ENCODE measurements around the gene ZNF487. TPM values are rescaled to one million over a fixed set of nuclear protein-coding genes. Genes with fewer than 3 reads are reported as not detected.

ZNF487 gene
- total RNA-seq, 1 experiment from 2014 or later = 7.6 TPM

GRCh38 chr10:43479275-43479674, 42.4 kb downstream of the ZNF487 start:
- ChIA-PET CTCF (no interaction called here), POLR2A (no interaction called here)
- in situ Hi-C loops (cut with HindIII; ENCODE audit: low pct_unique_long_range_greater_than_20kb, low sequenced_read_pairs) = no loop called here
- Histone ChIP-seq H3K9me3 (ENCODE audit: control insufficient read depth, insufficient read depth, low read depth, low read length) (peaks cover 25% of the 10 kb centered on the region), H3K4me1 (ENCODE audit: control insufficient read depth, insufficient read depth, low read length) (no peaks in the 10 kb centered on the region), H3K36me3 (ENCODE audit: control insufficient read depth, insufficient read depth, low read length) (no peaks in the 10 kb centered on the region), H3K4me3 (ENCODE audit: low read depth in 2 of 2, low read length in 2 of 2) (no peak overlapping the region), H3K27ac (ENCODE audit: low read length) (no peak overlapping the region), H3K27me3 (ENCODE audit: control insufficient read depth, insufficient read depth, low read length) (no peaks in the 10 kb centered on the region)
- ATAC-seq (no peak), DNase-seq (ENCODE audit: low read depth, low spot score) (no peak)
- BruUV-seq (replicated peaks) = no TSS peak
- intact Hi-C loops (cut with micrococcal nuclease; ENCODE audit: unreplicated experiment) = no loop called here
- TF ChIP-seq TCF7L2 (IDR thresholded peaks at IDR 0.05; ENCODE audit: low read depth, low read length) = no peak
- TF ChIP-seq SIN3A (IDR thresholded peaks at IDR 0.05; ENCODE audit: borderline replicate concordance, insufficient read depth, low read depth, low read length) = no peak
- TF ChIP-seq, protein P1, sequence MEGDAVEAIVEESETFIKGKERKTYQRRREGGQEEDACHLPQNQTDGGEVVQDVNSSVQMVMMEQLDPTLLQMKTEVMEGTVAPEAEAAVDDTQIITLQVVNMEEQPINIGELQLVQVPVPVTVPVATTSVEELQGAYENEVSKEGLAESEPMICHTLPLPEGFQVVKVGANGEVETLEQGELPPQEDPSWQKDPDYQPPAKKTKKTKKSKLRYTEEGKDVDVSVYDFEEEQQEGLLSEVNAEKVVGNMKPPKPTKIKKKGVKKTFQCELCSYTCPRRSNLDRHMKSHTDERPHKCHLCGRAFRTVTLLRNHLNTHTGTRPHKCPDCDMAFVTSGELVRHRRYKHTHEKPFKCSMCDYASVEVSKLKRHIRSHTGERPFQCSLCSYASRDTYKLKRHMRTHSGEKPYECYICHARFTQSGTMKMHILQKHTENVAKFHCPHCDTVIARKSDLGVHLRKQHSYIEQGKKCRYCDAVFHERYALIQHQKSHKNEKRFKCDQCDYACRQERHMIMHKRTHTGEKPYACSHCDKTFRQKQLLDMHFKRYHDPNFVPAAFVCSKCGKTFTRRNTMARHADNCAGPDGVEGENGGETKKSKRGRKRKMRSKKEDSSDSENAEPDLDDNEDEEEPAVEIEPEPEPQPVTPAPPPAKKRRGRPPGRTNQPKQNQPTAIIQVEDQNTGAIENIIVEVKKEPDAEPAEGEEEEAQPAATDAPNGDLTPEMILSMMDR (IDR thresholded peaks at IDR 0.05) = no peak
- no peak for TF ChIP-seq POLR2AphosphoS5 (IDR thresholded peaks at IDR 0.05; ENCODE audit: low read depth, low read length)
- TF ChIP-seq REST (IDR thresholded peaks at IDR 0.05; ENCODE audit: insufficient read depth in 1 of 2, low read depth in 2 of 2, low read length in 1 of 2) = no peak

GRCh38 chr10:43482319-43483078, 45.6 kb downstream of the ZNF487 start:
- H3K9me3 ChIP-seq (ENCODE audit: control insufficient read depth, insufficient read depth, low read depth, low read length) = peaks cover 47% of the 10 kb centered on the region
- ATAC-seq = no peak
- H3K27ac ChIP-seq (ENCODE audit: low read length) = no peak overlapping the region
- H3K4me1 ChIP-seq (ENCODE audit: control insufficient read depth, insufficient read depth, low read length) = no peaks in the 10 kb centered on the region
- no peaks in the 10 kb centered on the region for H3K36me3 ChIP-seq (ENCODE audit: control insufficient read depth, insufficient read depth, low read length)
- in situ Hi-C loops (cut with HindIII; ENCODE audit: low pct_unique_long_range_greater_than_20kb, low sequenced_read_pairs) (no loop called here), intact Hi-C loops (cut with micrococcal nuclease; ENCODE audit: unreplicated experiment) (no loop called here)
- DNase-seq (ENCODE audit: low read depth, low spot score) = no peak
- ChIA-PET POLR2A (no interaction called here), CTCF (interaction anchor here (0.5 kb wide), 1 partner anchor 210 kb away, joined by 3 read pairs; no protein-coding TSS in a partner anchor)
- no peak overlapping the region for H3K4me3 ChIP-seq (ENCODE audit: low read depth in 2 of 2, low read length in 2 of 2)
- TF ChIP-seq SIN3A (IDR thresholded peaks at IDR 0.05; ENCODE audit: borderline replicate concordance, insufficient read depth, low read depth, low read length) = no peak
- TF ChIP-seq, protein P1 (IDR thresholded peaks at IDR 0.05) = no peak
- no peak for TF ChIP-seq REST (IDR thresholded peaks at IDR 0.05; ENCODE audit: insufficient read depth in 1 of 2, low read depth in 2 of 2, low read length in 1 of 2)
- no peak for TF ChIP-seq TCF7L2 (IDR thresholded peaks at IDR 0.05; ENCODE audit: low read depth, low read length)
- TF ChIP-seq POLR2AphosphoS5 (IDR thresholded peaks at IDR 0.05; ENCODE audit: low read depth, low read length) = no peak
- H3K27me3 ChIP-seq (ENCODE audit: control insufficient read depth, insufficient read depth, low read length) = no peaks in the 10 kb centered on the region
- BruUV-seq (replicated peaks) = TSS peak; percentile 65

Measured in Panc1 (cell line).